Peyer's patch (tissue), 4 donors: Measurements from ENCODE around the gene RNF145. TPM values are rescaled to one million over a fixed set of nuclear protein-coding genes. Genes with fewer than 3 reads are reported as not detected.

Source experiments
- DNase-seq, 3 donors: peaks; one replicate each; pipeline ENCODE4 v3.0.0-alpha.2; 2017 to 2019
- H3K27ac ChIP-seq, 4 donors: fragments of 200-600 bp; sonication (generic); one replicate each; pipeline ENCODE4 v1.5.1; 2016 to 2019
- H3K27me3 ChIP-seq, 2 donors: fragments of 200-600 bp; sonication (generic); one replicate each; pipeline ENCODE4 v1.5.1; 2019
- H3K36me3 ChIP-seq, 3 donors: fragments of 200-600 bp; sonication (generic); one replicate each; pipeline ENCODE4 v1.5.1; 2016 to 2019
- H3K4me1 ChIP-seq, 4 donors: fragments of 200-600 bp; sonication (generic); one replicate each; pipeline ENCODE4 v1.5.1; 2016 to 2019
- H3K4me3 ChIP-seq, 4 donors: fragments of 200-600 bp; sonication (generic); 1 replicate in 3 of 4; 2 replicates in 1 of 4; pipeline ENCODE4 v1.5.1; 2016 to 2019; ENCODE audit warnings: mild to moderate bottlenecking in 1 of 4
- H3K9me3 ChIP-seq, 4 donors: fragments of 200-600 bp; sonication (generic); one replicate each; pipeline ENCODE4 v1.5.1; 2016 to 2019; ENCODE audit warnings: mild to moderate bottlenecking in 1 of 4
- CTCF ChIP-seq, 6 experiments: fragments of 450-650 bp in 4 of 6; fragments of 200-600 bp in 2 of 6; sonication (generic) in 1 of 6; IDR thresholded peaks; one replicate each; pipeline ENCODE4 v1.5.1; 2017 to 2019; ENCODE audit warnings: antibody characterized with exemption in 6 of 6, mild to moderate bottlenecking in 3 of 6, moderate library complexity in 1 of 6
- POLR2A ChIP-seq, 2 donors: fragments of 450-650 bp; IDR thresholded peaks; one replicate each; pipeline ENCODE4 v1.5.1; 2017; ENCODE audit warnings: antibody characterized with exemption in 2 of 2, mild to moderate bottlenecking in 2 of 2, moderate library complexity in 2 of 2
- total RNA-seq, 4 donors: library from RNA; depleted of rRNA; stranded (reverse); fragments of >200 nt; gene quantifications; one replicate each; pipeline ENCODE4 v1.1.0, GENCODE V29; 2016

The RNF145 gene
- total RNA-seq, 4 donors from 2014 or later = 12.1 to 85.8 (median 23.6) TPM

GRCh38 chr5:159175547-159175946 lies 33.8 kb downstream of the RNF145 start:
- peaks cover 0 to 11% (median 0%) of the 10 kb centered on the region in 3 donors for H3K36me3 ChIP-seq
- TF ChIP-seq POLR2A (IDR thresholded peaks at IDR 0.05) (no peak), CTCF (IDR thresholded peaks at IDR 0.05) (no peak)
- H3K27ac ChIP-seq = no peak overlapping the region
- H3K4me1 ChIP-seq = peaks cover 0 to 13% (median 0%) of the 10 kb centered on the region in 4 donors
- H3K27me3 ChIP-seq = no peaks in the 10 kb centered on the region
- H3K9me3 ChIP-seq = no peaks in the 10 kb centered on the region
- no peak overlapping the region for H3K4me3 ChIP-seq
- no peak for DNase-seq

GRCh38 chr5:159174511-159175168 lies 34.7 kb downstream of the RNF145 start:
- peaks cover 0 to 9% (median 0%) of the 10 kb centered on the region in 4 donors for H3K4me1 ChIP-seq
- no peak overlapping the region for H3K4me3 ChIP-seq
- H3K27me3 ChIP-seq = no peaks in the 10 kb centered on the region
- no peak for DNase-seq
- H3K9me3 ChIP-seq = no peaks in the 10 kb centered on the region
- H3K36me3 ChIP-seq = peaks cover 0 to 11% (median 0%) of the 10 kb centered on the region in 3 donors
- TF ChIP-seq POLR2A (IDR thresholded peaks at IDR 0.05) (no peak), CTCF (IDR thresholded peaks at IDR 0.05) (no peak)
- H3K27ac ChIP-seq = no peak overlapping the region

- Histone ChIP-seq H3K9me3 (no peaks in the 10 kb centered on the region), H3K27me3 (no peaks in the 10 kb centered on the region), H3K4me1 (no peaks in the 10 kb centered on the region), H3K36me3 (peaks cover 0 to 25% (median 0%) of the 10 kb centered on the region in 3 donors), H3K4me3 (no peak overlapping the region), H3K27ac (no peak overlapping the region)
- TF ChIP-seq POLR2A (IDR thresholded peaks at IDR 0.05) (no peak), CTCF (IDR thresholded peaks at IDR 0.05) (no peak)
- DNase-seq = no peak
These were observed 38.1 kb downstream of the RNF145 start for GRCh38 chr5:159171274-159171673.

- H3K4me3 ChIP-seq = no peak overlapping the region
- no peak for DNase-seq
- TF ChIP-seq POLR2A (IDR thresholded peaks at IDR 0.05) (no peak), CTCF (IDR thresholded peaks at IDR 0.05) (no peak)
These were observed 39.3 kb downstream of the RNF145 start for GRCh38 chr5:159170021-159170420.

GRCh38 chr5:159166416-159166815 lies 42.9 kb downstream of the RNF145 start:
- DNase-seq = no peak
- Histone ChIP-seq H3K4me1 (no peaks in the 10 kb centered on the region), H3K36me3 (peaks cover 0 to 21% (median 0%) of the 10 kb centered on the region in 3 donors), H3K9me3 (no peaks in the 10 kb centered on the region), H3K27me3 (no peaks in the 10 kb centered on the region), H3K27ac (no peak overlapping the region), H3K4me3 (no peak overlapping the region)
- TF ChIP-seq POLR2A (IDR thresholded peaks at IDR 0.05) = no peak
- TF ChIP-seq CTCF (IDR thresholded peaks at IDR 0.05) = no peak

More at GRCh38 chr5:159170021-159170420, 39.3 kb downstream of the RNF145 start:
- Histone ChIP-seq H3K9me3 (no peaks in the 10 kb centered on the region), H3K36me3 (peaks cover 0 to 25% (median 0%) of the 10 kb centered on the region in 3 donors), H3K4me1 (no peaks in the 10 kb centered on the region), H3K27me3 (no peaks in the 10 kb centered on the region), H3K27ac (no peak overlapping the region)
